Measurements from ENCODE around the gene TRIP4. TPM values are rescaled to one million over a fixed set of nuclear protein-coding genes. Genes with fewer than 3 reads are reported as not detected.
"Not testable (repeated sequence)": the region's sequence is repeated elsewhere in the genome, so short reads cannot be mapped to it uniquely, and the experiment has no call there.

The TRIP4 gene
- total RNA-seq, 2 donors from 2014 or later, result 28.0 to 32.4 TPM

- no peaks in the 10 kb centered on the region for H3K9me3 ChIP-seq
- H3K27ac ChIP-seq, result no peak overlapping the region
- H3K36me3 ChIP-seq, result no peaks in the 10 kb centered on the region
- H3K9ac ChIP-seq (ENCODE audit: low read depth in 2 of 2, low read length in 2 of 2), result no peak overlapping the region
- TF ChIP-seq CTCF (IDR thresholded peaks at IDR 0.05), result no peak
- DNase-seq, result no peak
- no peaks in the 10 kb centered on the region for H3K4me1 ChIP-seq
- no peak overlapping the region for H3K4me3 ChIP-seq
- intact Hi-C loops (cut with DNase I), result no loop called here
- H3K27me3 ChIP-seq, result no peaks in the 10 kb centered on the region
These were observed 93.3 kb downstream of the TRIP4 start for GRCh38 chr15:64480891-64481290.

- H3K36me3 ChIP-seq, result no peaks in the 10 kb centered on the region
- no peak for TF ChIP-seq CTCF (IDR thresholded peaks at IDR 0.05)
- DNase-seq, result no peak
- H3K4me3 ChIP-seq, result no peak overlapping the region
- intact Hi-C loops (cut with DNase I), result no loop called here
- H3K4me1 ChIP-seq, result no peaks in the 10 kb centered on the region
- no peaks in the 10 kb centered on the region for H3K27me3 ChIP-seq
- no peak overlapping the region for H3K27ac ChIP-seq
- no peaks in the 10 kb centered on the region for H3K9me3 ChIP-seq
- no peak overlapping the region for H3K9ac ChIP-seq (ENCODE audit: low read depth in 2 of 2, low read length in 2 of 2)
These were observed 96.1 kb downstream of the TRIP4 start for GRCh38 chr15:64483749-64484148.

- Histone ChIP-seq H3K4me3 (no peak overlapping the region), H3K27me3 (no peaks in the 10 kb centered on the region), H3K36me3 (no peaks in the 10 kb centered on the region), H3K9me3 (no peaks in the 10 kb centered on the region), H3K4me1 (no peaks in the 10 kb centered on the region), H3K9ac (ENCODE audit: low read depth in 2 of 2, low read length in 2 of 2) (no peak overlapping the region), H3K27ac (no peak overlapping the region)
- TF ChIP-seq CTCF (IDR thresholded peaks at IDR 0.05), result no peak
- DNase-seq, result no peak
- intact Hi-C loops (cut with DNase I), result no loop called here
These were observed 98.2 kb downstream of the TRIP4 start for GRCh38 chr15:64485796-64486195.

- Histone ChIP-seq H3K9ac (ENCODE audit: low read depth in 2 of 2, low read length in 2 of 2) (no peak overlapping the region), H3K27me3 (no peaks in the 10 kb centered on the region), H3K36me3 (no peaks in the 10 kb centered on the region), H3K4me1 (no peaks in the 10 kb centered on the region), H3K27ac (no peak overlapping the region), H3K9me3 (no peaks in the 10 kb centered on the region), H3K4me3 (no peak overlapping the region)
- intact Hi-C loops (cut with DNase I), result no loop called here
- no peak for TF ChIP-seq CTCF (IDR thresholded peaks at IDR 0.05)
- DNase-seq, result no peak
These were observed 103.1 kb downstream of the TRIP4 start for GRCh38 chr15:64490598-64491259.

GRCh38 chr15:64493641-64494040 lies 106.0 kb downstream of the TRIP4 start:
- Histone ChIP-seq H3K4me1 (no peaks in the 10 kb centered on the region), H3K4me3 (no peak overlapping the region), H3K9ac (ENCODE audit: low read depth in 2 of 2, low read length in 2 of 2) (no peak overlapping the region), H3K27ac (no peak overlapping the region), H3K9me3 (no peaks in the 10 kb centered on the region), H3K36me3 (no peaks in the 10 kb centered on the region), H3K27me3 (no peaks in the 10 kb centered on the region)
- no peak for TF ChIP-seq CTCF (IDR thresholded peaks at IDR 0.05)
- no peak for DNase-seq
- intact Hi-C loops (cut with DNase I), result no loop called here

GRCh38 chr15:64495968-64496367 lies 108.3 kb downstream of the TRIP4 start:
- H3K27ac ChIP-seq; H3K4me3 ChIP-seq; intact Hi-C loops (cut with DNase I); H3K27me3 ChIP-seq; H3K4me1 ChIP-seq; H3K36me3 ChIP-seq; DNase-seq; H3K9ac ChIP-seq (ENCODE audit: low read depth in 2 of 2, low read length in 2 of 2); H3K9me3 ChIP-seq: not testable (repeated sequence)

All from colonic mucosa (tissue), 4 donors.